Measurements from ENCODE around the gene FZD8.

FZD8 gene

DNA sequence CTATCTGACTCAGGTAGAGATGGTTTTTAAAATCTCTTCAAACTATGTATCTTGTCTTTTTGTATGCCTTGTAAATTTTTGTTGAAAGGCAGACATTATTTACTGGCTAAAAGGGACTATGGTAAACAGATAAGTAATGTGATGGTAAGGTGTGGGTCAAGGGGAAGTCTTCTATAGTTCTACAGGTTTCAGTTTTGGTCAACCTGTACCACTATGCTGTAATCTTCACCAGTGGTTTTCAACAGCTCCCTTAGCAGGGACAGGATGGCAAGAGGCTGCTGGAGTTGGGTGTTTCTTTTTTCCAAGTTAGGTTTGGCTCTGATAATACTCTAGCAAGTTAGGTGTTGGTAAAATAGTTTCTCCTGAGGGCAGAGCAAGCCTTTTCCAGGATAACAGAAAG is 32.7 kb upstream of the FZD8 start:
- no peak overlapping the region for H3K4me3 ChIP-seq (ENCODE audit: low read depth, low read length)
- no peak for DNase-seq (ENCODE audit: low read depth, low spot score)
- in situ Hi-C loops (cut with HindIII; ENCODE audit: low sequenced_read_pairs): no loop called here
- TF ChIP-seq, protein P1, sequence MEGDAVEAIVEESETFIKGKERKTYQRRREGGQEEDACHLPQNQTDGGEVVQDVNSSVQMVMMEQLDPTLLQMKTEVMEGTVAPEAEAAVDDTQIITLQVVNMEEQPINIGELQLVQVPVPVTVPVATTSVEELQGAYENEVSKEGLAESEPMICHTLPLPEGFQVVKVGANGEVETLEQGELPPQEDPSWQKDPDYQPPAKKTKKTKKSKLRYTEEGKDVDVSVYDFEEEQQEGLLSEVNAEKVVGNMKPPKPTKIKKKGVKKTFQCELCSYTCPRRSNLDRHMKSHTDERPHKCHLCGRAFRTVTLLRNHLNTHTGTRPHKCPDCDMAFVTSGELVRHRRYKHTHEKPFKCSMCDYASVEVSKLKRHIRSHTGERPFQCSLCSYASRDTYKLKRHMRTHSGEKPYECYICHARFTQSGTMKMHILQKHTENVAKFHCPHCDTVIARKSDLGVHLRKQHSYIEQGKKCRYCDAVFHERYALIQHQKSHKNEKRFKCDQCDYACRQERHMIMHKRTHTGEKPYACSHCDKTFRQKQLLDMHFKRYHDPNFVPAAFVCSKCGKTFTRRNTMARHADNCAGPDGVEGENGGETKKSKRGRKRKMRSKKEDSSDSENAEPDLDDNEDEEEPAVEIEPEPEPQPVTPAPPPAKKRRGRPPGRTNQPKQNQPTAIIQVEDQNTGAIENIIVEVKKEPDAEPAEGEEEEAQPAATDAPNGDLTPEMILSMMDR (IDR thresholded peaks at IDR 0.05; ENCODE audit: low read depth, low read length): no peak

DNA sequence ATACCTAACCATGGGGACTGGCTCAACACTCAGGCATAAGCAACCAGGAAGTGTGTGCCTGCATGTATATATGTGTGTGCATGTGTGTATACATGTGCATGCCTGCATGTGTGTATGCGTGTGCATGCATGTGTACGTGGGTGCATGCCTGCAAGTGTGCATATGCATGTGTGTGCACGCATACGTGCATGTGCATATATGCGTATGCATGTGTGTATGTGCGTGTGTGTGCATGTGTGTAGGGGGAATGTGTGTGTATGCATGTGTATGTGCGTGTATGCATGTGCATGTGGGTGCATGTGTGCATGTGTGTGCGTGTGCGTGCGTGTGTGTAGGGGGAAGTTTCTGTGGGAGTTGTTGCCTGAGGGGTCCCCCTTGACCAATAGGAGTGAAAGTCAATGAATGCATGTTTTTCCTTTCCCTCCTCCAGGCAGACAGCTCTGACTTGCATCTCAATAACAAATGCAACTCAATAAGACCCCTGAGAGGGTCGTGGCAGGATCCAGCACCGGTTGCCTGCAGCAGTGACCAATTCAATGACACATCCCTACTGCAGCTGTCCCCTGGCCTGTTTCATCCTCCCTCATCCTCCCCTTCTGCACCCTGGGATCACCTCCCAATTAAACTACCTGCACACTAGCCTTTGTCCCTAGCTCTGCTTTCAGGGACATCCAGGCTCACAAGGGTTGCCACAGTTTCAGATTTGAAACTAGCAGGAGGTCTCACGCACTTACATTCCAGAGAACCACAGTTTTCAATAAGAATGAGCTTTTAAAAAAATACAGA is 27.0 kb upstream of the FZD8 start:
- DNase-seq (ENCODE audit: low read depth, low spot score): no peak
- H3K4me3 ChIP-seq (ENCODE audit: low read depth, low read length): no peak overlapping the region
- TF ChIP-seq, protein P1 (IDR thresholded peaks at IDR 0.05; ENCODE audit: low read depth, low read length): no peak
- in situ Hi-C loops (cut with HindIII; ENCODE audit: low sequenced_read_pairs): no loop called here

DNA sequence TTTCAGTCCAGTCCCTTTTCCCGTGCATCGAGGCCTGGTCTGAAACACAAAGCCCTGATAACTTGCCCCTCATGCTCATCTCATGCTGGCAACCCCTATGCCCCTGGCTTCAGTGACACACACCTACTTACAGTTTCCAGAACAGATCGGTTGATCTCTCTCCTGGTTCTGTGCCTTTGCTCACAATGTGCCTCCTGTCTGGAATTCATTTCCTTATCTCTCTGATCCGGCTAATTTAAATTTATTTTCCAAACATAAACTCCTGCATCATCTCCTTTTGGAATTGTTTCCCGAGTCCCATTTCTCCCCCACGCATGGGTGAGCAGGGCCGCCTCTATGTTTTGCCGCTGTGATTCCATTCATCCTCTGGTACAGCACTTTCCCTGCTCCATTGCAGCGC is 25.9 kb upstream of the FZD8 start:
- TF ChIP-seq, protein P1 (IDR thresholded peaks at IDR 0.05; ENCODE audit: low read depth, low read length): no peak
- no peak for DNase-seq (ENCODE audit: low read depth, low spot score)
- in situ Hi-C loops (cut with HindIII; ENCODE audit: low sequenced_read_pairs): no loop called here
- no peak overlapping the region for H3K4me3 ChIP-seq (ENCODE audit: low read depth, low read length)

DNA sequence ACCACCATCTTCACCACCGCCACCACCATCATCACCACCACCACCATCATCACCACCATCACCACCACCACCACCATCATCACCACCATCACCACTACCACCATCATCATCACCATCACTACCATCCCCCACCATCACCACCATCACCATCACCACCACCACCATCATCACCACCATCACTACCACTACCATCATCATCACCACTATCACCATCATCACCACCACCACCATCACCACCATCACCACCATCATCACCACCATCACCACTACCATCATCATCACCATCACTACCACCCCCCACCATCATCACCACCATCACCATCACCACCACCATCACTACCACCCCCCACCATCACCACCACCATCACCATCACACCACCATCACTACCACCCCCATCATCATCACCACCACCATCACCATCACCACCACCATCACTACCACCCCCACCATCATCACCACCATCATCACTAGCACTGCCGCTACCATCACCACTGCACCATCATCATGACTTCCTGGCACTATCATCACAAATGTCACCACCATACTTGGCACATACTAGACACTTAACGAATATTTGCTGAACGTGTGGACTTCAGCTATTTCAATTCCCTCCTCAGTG is 25.3 kb upstream of the FZD8 start:
- in situ Hi-C loops (cut with HindIII; ENCODE audit: low sequenced_read_pairs): no loop called here
- TF ChIP-seq, protein P1 (IDR thresholded peaks at IDR 0.05; ENCODE audit: low read depth, low read length): no peak
- DNase-seq (ENCODE audit: low read depth, low spot score): no peak
- H3K4me3 ChIP-seq (ENCODE audit: low read depth, low read length): no peak overlapping the region

DNA sequence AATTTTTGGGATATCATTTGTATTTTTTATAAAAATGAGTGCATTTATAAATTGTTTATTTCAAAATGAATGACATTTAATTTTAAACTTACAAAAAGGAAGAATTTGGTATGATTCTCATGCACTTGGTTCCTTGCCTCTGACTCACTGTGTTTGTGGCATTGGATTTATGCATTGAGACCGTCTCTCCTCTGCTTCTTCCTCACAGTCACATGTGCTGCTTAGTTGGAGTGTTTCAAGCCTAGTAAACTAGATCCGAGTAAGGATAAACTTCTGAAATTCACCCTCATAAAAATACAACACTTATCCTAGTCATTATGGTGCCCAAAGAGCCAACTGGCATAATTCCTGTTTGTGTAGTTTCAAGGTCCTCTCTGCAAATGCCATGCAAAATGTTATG is 19.1 kb upstream of the FZD8 start:
- TF ChIP-seq, protein P1 (IDR thresholded peaks at IDR 0.05; ENCODE audit: low read depth, low read length): no peak
- in situ Hi-C loops (cut with HindIII; ENCODE audit: low sequenced_read_pairs): no loop called here
- H3K4me3 ChIP-seq (ENCODE audit: low read depth, low read length): no peak overlapping the region
- DNase-seq (ENCODE audit: low read depth, low spot score): no peak

DNA sequence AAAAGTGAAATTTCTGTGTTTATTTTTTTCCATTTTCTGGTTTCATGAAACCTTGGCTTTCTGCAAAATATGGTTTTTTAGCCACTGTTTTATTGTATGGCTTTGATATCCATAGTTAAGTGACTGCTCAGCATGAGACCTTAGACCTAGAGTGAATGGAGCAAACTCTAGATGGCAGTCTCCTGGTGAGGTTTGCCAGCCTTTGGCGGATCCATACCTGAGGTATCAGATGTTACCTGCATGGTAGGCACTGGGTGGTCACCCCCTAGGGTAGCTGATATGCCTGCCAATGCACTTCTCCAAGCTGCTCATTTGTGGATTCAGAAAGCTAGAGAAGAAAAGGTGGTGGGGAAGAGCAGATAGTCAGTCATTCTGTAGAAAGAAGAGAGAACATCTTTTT is 17.4 kb upstream of the FZD8 start:
- in situ Hi-C loops (cut with HindIII; ENCODE audit: low sequenced_read_pairs): no loop called here
- H3K4me3 ChIP-seq (ENCODE audit: low read depth, low read length): no peak overlapping the region
- TF ChIP-seq, protein P1 (IDR thresholded peaks at IDR 0.05; ENCODE audit: low read depth, low read length): no peak
- no peak for DNase-seq (ENCODE audit: low read depth, low spot score)
